Smooth muscle cell (in vitro differentiated cells): ENCODE data around the gene STK4. TPM values are rescaled to one million over a fixed set of nuclear protein-coding genes. Genes with fewer than 3 reads are reported as not detected.

Experiments used
- DNase-seq: peaks from one replicate; lab custom pipeline; 2025; ENCODE audit not compliant: unreplicated experiment; lab: John Stamatoyannopoulos, UW
- H2AFZ ChIP-seq: fragments of 200-600 bp; sonication (generic); 2 replicates; pipeline ENCODE4 v1.6.0; 2016; ENCODE audit warnings: antibody characterized with exemption, low read depth, mild to moderate bottlenecking
- H3F3A ChIP-seq: fragments of 200-600 bp; sonication (generic); 2 replicates; pipeline ENCODE4 v1.6.0; 2017; ENCODE audit warnings: antibody characterized with exemption, low read depth
- H3K27ac ChIP-seq: fragments of 200-600 bp; sonication (generic); 2 replicates; pipeline ENCODE4 v1.5.1; 2016; ENCODE audit warnings: low read depth, mild to moderate bottlenecking
- H3K27me3 ChIP-seq: fragments of 200-600 bp; sonication (generic); 2 replicates; pipeline ENCODE4 v1.6.1; 2016; ENCODE audit warnings: low read depth, mild to moderate bottlenecking
- H3K36me3 ChIP-seq: fragments of 200-600 bp; sonication (generic); 2 replicates; pipeline ENCODE4 v1.5.1; 2016; ENCODE audit warnings: low read depth
- H3K4me1 ChIP-seq: fragments of 200-600 bp; sonication (generic); 2 replicates; pipeline ENCODE4 v1.5.1; 2016; ENCODE audit warnings: low read depth
- H3K4me2 ChIP-seq: fragments of 200-600 bp; sonication (generic); 2 replicates; pipeline ENCODE4 v1.6.0; 2016; ENCODE audit warnings: mild to moderate bottlenecking
- H3K4me3 ChIP-seq: fragments of 200-600 bp; sonication (generic); 2 replicates; pipeline ENCODE4 v1.5.1; 2016; ENCODE audit warnings: mild to moderate bottlenecking
- H3K79me2 ChIP-seq: fragments of 200-600 bp; sonication (generic); 2 replicates; pipeline ENCODE4 v1.6.0; 2016; ENCODE audit warnings: low read depth, mild to moderate bottlenecking
- H3K9ac ChIP-seq: fragments of 200-600 bp; sonication (generic); 2 replicates; pipeline ENCODE4 v1.6.0; 2016; ENCODE audit warnings: low read depth
- H3K9me3 ChIP-seq: fragments of 200-600 bp; sonication (generic); replicated peaks from 2 replicates; pipeline ENCODE4 v1.5.1; 2016; ENCODE audit warnings: low read depth
- H4K20me1 ChIP-seq: fragments of 200-600 bp; sonication (generic); 2 replicates; pipeline ENCODE4 v1.6.0; 2016; ENCODE audit warnings: low read depth
- CTCF ChIP-seq: fragments of 200-600 bp; sonication (generic); IDR thresholded peaks from 2 replicates; pipeline ENCODE4 v1.5.1; 2017; ENCODE audit warnings: borderline replicate concordance, mild to moderate bottlenecking, antibody characterized with exemption; ENCODE audit not compliant: insufficient read depth, poor library complexity, severe bottlenecking
- WGBS: methylation state at CpG from one replicate; pipeline ENCODE4 v1.1.7; 2016; ENCODE audit warnings: low lambda C conversion rate; 5-methylcytosine and 5-hydroxymethylcytosine counted together
- polyA plus RNA-seq: library from polyadenylated mRNA; unstranded; fragments of >200 nt; fragmentation: Nextera tagmentation; extraction: Ambion mirVana; gene quantifications from 2 replicates; pipeline ENCODE4 v1.2.1, GENCODE V29; 2016
- total RNA-seq: library from RNA; depleted of rRNA; stranded (reverse); fragments of >200 nt; gene quantifications from 2 replicates; pipeline ENCODE4 v1.2.3, GENCODE V29; 2014

Gene STK4
- total and polyA plus RNA-seq, 2 experiments from 2014 or later, result 16.8 to 33.5 TPM

DNA sequence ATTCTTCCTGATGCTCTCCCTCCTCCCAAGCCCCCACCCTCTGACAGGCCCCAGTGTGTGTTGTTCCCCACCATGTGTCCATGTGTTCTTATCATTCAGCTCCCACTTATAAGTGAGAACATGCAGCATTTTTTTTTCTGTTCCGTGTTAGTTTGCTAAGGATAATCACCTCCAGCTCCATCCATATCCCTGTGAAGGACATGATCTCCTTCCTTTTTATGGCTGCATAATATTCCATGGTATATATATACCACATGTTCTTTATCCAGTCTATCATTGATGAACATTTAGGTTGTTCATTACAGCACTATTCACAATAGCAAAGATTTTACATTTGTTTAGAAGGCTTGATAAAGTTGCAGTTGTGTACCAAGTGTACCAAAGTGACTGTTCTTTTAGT is 76.7 kb downstream of the STK4 start:
- H3K79me2 ChIP-seq, result no peaks in the 10 kb centered on the region
- peaks cover 6% of the 10 kb centered on the region for H3F3A ChIP-seq
- no peak overlapping the region for H3K4me2 ChIP-seq
- WGBS, result 100% methylated on average over 1 of the region's 1 CpG
- no peaks in the 10 kb centered on the region for H3K9me3 ChIP-seq
- H3K9ac ChIP-seq, result no peak overlapping the region
- H3K4me1 ChIP-seq, result no peaks in the 10 kb centered on the region
- no peak overlapping the region for H3K27ac ChIP-seq
- H3K4me3 ChIP-seq, result no peak overlapping the region
- no peaks in the 10 kb centered on the region for H3K27me3 ChIP-seq
- DNase-seq, result no peak
- TF ChIP-seq CTCF, result no peak
- no peak overlapping the region for H2AFZ ChIP-seq
- H4K20me1 ChIP-seq, result no peaks in the 10 kb centered on the region
- no peaks in the 10 kb centered on the region for H3K36me3 ChIP-seq

GRCh38 chr20:45044084-45044573 is 77.8 kb downstream of the STK4 start:
- H2AFZ ChIP-seq, result no peak overlapping the region
- H3K27ac ChIP-seq, result no peak overlapping the region
- H3K36me3 ChIP-seq, result no peaks in the 10 kb centered on the region
- H3K27me3 ChIP-seq, result no peaks in the 10 kb centered on the region
- DNase-seq, result no peak
- peak; percentile 91 for TF ChIP-seq CTCF
- no peak overlapping the region for H3K4me3 ChIP-seq
- 37% methylated on average over 5 of the region's 5 CpGs for WGBS
- no peaks in the 10 kb centered on the region for H3K79me2 ChIP-seq
- H3F3A ChIP-seq, result peaks cover 3% of the 10 kb centered on the region
- no peak overlapping the region for H3K9ac ChIP-seq
- no peak overlapping the region for H3K4me2 ChIP-seq
- H4K20me1 ChIP-seq, result no peaks in the 10 kb centered on the region
- H3K4me1 ChIP-seq, result no peaks in the 10 kb centered on the region
- no peaks in the 10 kb centered on the region for H3K9me3 ChIP-seq

DNA sequence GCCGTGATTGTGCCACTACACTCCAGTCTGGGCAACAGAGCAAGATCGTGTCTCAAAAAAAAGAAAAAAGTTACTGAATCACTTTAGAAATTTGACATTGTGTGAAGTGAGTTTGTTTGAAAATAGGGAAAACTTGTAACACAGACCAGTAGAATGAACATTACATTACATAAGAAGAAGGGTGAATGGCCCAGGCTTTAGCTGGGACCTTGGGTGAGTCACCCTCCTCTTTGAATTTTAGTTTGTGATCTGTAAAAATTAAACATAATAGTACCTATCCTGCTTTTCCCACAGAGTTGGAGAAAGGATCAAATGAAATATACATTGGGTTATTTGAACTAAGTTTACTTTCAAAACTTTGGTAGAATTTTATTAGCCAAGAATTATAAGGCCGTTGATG is 78.3 kb downstream of the STK4 start:
- Histone ChIP-seq H3K9ac (no peak overlapping the region), H3K4me2 (no peak overlapping the region), H3F3A (no peaks in the 10 kb centered on the region), H4K20me1 (no peaks in the 10 kb centered on the region), H3K27ac (no peak overlapping the region), H3K4me1 (no peaks in the 10 kb centered on the region), H3K9me3 (no peaks in the 10 kb centered on the region), H3K27me3 (no peaks in the 10 kb centered on the region), H3K4me3 (no peak overlapping the region), H2AFZ (no peak overlapping the region), H3K79me2 (no peaks in the 10 kb centered on the region), H3K36me3 (no peaks in the 10 kb centered on the region)
- DNase-seq, result no peak
- WGBS, result 92% methylated on average over 3 of the region's 3 CpGs
- TF ChIP-seq CTCF, result no peak

DNA sequence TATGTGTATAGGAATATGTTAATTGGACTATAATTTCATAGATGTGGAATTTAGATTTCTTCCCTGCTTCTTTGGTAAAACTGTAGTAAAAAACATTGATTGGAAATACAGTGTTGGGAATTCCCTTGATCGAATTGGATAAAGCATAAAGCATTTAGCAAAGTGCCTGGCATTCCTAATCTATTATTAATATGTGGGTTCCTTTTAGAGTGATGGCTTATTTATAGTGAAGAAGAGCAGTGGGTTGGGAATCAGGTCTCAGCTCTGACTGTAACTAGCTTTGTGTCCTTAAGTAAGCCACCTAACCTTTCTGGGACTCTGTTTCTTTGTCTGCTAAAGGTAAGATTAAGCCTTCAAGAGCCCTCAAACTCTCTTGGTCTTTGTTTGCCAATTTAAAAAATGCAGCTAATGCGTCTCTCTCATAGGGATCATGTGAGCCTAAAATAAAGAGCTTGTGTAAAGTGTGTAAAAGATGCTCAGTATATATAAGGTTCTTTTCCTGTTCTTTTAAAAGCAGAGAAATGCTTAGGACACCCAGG is 81.3 kb downstream of the STK4 start:
- no peaks in the 10 kb centered on the region for H3K79me2 ChIP-seq
- H4K20me1 ChIP-seq, result peaks cover 4% of the 10 kb centered on the region
- no peak overlapping the region for H3K4me3 ChIP-seq
- H3K9me3 ChIP-seq, result no peaks in the 10 kb centered on the region
- no peak for TF ChIP-seq CTCF
- no peak for DNase-seq
- no peak overlapping the region for H2AFZ ChIP-seq
- 89% methylated on average over 2 of the region's 2 CpGs for WGBS
- H3K27ac ChIP-seq, result no peak overlapping the region
- no peaks in the 10 kb centered on the region for H3K27me3 ChIP-seq
- H3K4me2 ChIP-seq, result no peak overlapping the region
- H3K36me3 ChIP-seq, result no peaks in the 10 kb centered on the region
- peaks cover 5% of the 10 kb centered on the region for H3K4me1 ChIP-seq
- no peak overlapping the region for H3K9ac ChIP-seq
- H3F3A ChIP-seq, result peaks cover 4% of the 10 kb centered on the region
